GM18508 (cell line): ENCODE measurements around the gene JAGN1.
"Not testable (repeated sequence)": the region's sequence is repeated elsewhere in the genome, so short reads cannot be mapped to it uniquely, and the experiment has no call there.

Source experiments
- ATAC-seq: cut with Tn5 transposase; IDR thresholded peaks from one replicate; pipeline ENCODE4 v1.9.1; 2021; ENCODE audit warnings: moderate number of reproducible peaks; ENCODE audit not compliant: insufficient read depth, unreplicated experiment

JAGN1 gene

DNA sequence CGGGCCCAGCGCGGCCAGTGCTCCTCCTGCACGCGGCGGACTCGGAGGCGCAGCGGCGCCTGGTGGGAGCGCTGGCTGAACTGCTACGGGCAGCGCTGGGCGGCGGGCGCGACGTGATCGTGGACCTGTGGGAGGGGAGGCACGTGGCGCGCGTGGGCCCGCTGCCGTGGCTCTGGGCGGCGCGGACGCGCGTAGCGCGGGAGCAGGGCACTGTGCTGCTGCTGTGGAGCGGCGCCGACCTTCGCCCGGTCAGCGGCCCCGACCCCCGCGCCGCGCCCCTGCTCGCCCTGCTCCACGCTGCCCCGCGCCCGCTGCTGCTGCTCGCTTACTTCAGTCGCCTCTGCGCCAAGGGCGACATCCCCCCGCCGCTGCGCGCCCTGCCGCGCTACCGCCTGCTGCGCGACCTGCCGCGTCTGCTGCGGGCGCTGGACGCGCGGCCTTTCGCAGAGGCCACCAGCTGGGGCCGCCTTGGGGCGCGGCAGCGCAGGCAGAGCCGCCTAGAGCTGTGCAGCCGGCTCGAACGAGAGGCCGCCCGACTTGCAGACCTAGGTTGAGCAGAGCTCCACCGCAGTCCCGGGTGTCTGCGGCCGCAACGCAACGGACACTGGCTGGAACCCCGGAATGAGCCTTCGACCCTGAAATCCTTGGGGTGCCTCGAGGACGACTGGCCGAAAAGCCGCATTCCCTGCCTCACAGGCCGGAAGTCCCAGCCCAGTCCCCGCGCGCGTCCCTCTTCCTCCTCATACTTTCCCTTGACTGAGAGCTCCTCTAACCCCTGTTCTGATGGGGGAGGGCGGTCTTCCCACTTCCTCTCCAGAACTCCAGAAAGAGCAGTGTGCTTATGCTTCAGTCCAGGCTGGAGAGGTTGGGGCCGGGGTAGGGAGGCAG, 25.1 kb downstream of the JAGN1 start:
- no peak for ATAC-seq

DNA sequence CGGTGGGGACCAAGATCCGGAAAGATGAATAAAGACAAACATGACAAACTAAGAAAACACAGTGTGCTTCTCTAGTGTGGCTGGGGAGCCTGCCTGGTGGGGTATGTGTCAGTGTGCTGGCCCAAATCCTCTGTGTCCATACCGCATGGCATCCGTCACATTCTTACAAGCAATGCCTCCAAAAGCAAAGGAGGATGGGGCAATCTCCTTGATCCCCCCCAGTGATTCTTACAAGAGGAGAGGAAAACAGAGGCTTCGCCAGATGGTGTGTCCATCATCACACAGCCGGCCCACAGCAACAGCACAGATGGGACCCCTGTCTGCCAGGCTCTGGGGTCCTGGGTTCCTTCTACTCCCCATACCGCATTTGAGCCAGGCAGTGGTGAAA, 25.9 kb downstream of the JAGN1 start:
- ATAC-seq, result no peak

DNA sequence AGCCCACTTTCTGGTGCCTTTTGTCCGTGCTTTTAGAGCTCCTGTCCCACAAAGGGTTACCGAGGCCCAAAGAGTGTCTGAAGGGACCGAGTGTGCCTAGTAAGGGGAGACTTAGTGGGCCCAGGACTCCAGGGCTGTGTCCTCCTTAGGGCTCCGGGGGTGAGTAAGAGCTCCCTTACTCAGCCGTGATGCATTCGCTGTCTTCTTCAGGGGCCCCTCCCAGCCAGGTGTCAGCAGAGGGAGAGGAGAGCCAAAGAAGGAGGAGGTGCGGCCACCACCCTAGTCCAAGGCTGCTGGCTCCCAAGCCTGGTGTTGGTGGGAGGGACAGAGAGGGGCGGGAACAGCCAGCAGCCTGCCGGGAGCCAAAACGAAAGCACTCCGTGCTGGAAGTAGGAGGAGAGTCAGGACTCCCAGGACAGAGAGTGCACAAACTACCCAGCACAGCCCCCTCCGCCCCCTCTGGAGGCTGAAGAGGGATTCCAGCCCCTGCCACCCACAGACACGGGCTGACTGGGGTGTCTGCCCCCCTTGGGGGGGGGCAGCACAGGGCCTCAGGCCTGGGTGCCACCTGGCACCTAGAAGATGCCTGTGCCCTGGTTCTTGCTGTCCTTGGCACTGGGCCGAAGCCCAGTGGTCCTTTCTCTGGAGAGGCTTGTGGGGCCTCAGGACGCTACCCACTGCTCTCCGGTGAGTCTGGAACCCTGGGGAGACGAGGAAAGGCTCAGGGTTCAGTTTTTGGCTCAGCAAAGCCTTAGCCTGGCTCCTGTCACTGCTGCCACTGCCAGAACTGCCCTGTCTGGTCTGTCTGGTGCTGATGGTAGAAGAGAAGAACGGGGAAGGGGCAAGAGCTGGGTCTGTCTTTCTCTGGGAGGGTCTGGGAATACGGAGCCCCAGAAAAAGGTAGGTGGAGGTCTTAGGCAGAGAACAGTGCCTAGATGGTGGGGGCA, 26.6 kb downstream of the JAGN1 start, which contains the start of gene IL17RC:
IL17RC (plus strand) TSS at position 365 of the 947 bp plus-strand sequence; CDS start at position 583, 218 bp downstream.
- ATAC-seq, result no peak

DNA sequence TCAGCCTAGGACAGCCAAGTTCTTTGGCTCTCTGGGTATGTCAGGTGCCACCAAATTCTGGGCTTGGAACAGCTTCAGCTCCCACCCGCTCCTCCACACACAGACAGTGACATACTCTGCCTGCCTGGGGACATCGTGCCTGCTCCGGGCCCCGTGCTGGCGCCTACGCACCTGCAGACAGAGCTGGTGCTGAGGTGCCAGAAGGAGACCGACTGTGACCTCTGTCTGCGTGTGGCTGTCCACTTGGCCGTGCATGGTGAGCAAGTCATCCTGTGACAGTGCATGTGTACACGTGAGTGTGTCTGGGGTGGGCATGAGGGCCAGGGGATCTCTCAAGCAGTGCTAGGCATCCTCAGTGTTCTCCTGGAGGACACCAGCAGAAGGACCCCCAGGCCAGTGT, 27.4 kb downstream of the JAGN1 start:
- no peak for ATAC-seq

DNA sequence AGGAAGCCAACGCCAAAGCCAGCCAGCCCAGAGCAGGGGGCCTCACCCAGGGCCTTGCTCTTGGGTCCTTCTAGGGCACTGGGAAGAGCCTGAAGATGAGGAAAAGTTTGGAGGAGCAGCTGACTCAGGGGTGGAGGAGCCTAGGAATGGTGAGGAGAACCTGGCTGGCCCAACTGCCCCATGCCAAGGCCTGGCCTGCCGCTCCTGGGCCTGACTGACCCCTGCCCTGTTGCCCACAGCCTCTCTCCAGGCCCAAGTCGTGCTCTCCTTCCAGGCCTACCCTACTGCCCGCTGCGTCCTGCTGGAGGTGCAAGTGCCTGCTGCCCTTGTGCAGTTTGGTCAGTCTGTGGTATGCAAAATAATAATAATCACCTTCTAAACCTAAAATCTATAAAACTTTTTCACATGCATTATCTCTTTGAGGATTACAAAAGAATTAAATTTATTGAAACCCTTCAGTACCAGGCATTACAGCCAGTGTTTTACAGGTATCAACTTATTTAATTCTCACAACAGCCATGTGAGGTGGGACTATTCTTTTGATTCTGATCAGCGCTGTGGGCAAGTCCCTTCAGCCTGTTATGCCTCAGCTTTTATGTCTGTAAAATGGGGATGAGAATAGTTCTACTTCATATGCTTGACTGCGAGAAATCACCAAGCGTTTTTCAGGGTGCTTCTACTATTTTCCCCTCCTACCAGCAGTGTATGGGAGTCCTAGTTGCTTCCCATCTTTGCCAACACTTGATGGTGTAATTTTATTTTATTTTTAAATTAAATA, 28.0 kb downstream of the JAGN1 start:
- no peak for ATAC-seq

DNA sequence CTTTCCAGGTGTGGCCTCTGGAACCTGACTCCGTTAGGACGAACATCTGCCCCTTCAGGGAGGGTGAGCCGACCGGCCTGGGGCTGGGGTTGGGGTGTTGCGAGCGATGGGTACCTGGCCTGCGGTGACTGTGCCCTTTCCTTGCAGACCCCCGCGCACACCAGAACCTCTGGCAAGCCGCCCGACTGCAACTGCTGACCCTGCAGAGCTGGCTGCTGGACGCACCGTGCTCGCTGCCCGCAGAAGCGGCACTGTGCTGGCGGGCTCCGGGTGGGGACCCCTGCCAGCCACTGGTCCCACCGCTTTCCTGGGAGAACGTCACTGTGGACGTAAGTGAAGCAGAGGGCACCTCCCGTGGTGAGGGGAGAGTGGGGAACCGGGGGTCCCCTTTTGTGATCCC, 37.7 kb downstream of the JAGN1 start:
- ATAC-seq, result no peak

DNA sequence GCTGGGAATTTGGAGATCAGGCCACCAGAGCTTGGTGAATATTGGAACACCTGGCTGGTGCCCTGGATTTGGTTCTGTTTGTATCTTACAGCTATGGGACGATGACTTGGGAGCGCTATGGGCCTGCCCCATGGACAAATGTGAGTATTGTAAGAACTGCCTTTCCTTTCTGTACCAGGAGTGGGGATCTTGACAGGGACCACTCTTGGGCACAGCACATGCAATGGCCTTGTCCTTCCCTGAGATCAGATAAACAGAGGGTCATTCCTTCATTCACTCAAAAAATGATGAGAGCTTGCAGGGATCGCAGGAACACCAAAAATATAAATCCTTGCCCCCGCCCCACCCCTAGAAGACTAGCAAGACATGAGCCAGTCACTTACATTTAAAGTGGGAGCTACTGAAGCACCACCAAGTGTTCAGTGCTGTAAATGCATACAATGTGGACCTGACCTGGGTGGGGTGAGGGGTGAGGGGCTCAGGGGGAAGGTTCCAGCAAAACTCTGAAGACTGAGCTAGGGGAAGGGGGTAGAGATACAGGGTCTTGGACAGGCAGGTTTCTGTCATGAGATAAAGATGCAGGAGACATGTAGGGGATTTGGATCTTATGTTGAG, 40.5 kb downstream of the JAGN1 start:
- ATAC-seq, result no peak

DNA sequence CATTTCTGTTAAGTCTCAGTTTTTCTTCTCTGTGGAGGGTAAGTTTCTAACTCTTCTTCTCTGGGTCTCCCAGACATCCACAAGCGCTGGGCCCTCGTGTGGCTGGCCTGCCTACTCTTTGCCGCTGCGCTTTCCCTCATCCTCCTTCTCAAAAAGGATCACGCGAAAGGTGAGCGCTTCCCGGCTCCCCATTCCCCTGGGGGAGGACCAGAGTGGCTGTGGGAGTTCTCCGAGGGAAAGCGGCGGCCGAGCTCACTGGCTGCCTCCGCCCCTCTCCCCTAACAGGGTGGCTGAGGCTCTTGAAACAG, 42.1 kb downstream of the JAGN1 start:
- no peak for ATAC-seq

DNA sequence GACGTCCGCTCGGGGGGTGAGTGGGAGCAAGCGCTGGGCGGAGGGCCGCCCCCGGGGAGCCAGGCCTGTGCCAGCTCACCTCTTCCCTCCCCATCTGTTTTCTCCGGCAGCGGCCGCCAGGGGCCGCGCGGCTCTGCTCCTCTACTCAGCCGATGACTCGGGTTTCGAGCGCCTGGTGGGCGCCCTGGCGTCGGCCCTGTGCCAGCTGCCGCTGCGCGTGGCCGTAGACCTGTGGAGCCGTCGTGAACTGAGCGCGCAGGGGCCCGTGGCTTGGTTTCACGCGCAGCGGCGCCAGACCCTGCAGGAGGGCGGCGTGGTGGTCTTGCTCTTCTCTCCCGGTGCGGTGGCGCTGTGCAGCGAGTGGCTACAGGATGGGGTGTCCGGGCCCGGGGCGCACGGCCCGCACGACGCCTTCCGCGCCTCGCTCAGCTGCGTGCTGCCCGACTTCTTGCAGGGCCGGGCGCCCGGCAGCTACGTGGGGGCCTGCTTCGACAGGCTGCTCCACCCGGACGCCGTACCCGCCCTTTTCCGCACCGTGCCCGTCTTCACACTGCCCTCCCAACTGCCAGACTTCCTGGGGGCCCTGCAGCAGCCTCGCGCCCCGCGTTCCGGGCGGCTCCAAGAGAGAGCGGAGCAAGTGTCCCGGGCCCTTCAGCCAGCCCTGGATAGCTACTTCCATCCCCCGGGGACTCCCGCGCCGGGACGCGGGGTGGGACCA, 42.6 kb downstream of the JAGN1 start:
- ATAC-seq, result peak; percentile 34

DNA sequence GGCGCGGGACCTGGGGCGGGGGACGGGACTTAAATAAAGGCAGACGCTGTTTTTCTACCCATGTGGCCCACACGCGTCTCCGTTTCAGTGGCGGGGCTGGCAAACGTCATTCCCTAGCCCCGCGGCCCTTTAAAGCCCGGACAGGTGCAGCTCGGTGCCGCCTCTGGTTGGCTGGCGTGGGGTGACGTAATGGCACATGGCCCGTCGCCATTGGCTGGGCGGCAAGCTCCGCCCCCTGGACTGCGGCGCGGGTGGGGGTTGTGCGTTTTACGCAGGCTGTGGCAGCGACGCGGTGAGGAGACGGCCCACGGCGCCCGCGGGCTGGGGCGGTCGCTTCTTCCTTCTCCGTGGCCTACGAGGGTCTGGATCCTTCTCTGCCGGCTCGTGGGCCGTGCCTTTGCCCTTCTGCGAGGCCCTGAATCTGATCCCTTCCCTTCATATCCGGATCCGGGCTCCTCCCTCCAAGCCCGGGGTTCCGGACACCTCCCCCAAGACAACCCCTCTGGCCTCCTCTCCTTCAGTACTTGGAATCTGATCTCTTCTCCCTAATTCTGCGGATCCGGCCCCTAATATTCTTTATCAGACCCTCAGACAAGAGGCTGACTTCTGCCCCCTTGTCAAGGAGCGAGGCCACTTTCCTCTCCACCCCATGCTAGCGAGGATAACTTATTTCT, 43.3 kb downstream of the JAGN1 start, which contains the start of gene CRELD1:
CRELD1 (plus strand) TSS at position 274 of the 674 bp plus-strand sequence. CDS start 605 bp downstream, outside the sequence.
- peak; percentile 73 for ATAC-seq

DNA sequence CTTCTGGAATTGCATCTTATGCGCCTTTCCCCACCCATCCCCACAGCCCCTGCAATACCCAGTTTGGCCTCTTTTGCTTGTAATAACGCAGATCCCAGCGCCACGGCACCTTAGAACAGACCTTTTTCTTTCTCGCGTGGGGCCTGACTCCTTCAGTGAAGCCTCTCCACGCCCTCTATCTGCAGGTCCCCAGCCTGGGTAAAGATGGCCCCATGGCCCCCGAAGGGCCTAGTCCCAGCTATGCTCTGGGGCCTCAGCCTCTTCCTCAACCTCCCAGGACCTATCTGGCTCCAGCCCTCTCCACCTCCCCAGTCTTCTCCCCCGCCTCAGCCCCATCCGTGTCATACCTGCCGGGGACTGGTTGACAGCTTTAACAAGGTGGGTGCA, 43.8 kb downstream of the JAGN1 start:
- no peak for ATAC-seq

DNA sequence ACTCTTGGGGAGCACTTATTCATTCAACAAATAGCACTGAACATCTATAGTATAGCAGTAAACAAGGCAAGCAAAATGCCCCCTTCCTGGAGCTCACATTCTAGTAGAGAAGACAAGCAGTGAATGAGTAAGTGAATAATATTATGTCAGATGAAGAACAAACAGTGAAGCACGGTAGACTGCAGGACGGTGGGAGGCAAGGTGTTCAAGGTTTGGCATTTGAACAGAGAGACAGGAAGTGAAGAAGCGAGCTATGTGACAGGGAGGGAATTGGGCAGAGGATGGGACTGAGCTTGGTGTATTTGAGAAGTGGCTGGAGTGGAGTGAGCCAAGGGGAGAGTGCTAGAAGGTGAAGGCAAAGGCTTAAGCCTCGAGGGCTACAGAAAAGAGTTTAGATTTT, 44.6 kb downstream of the JAGN1 start:
- no peak for ATAC-seq

DNA sequence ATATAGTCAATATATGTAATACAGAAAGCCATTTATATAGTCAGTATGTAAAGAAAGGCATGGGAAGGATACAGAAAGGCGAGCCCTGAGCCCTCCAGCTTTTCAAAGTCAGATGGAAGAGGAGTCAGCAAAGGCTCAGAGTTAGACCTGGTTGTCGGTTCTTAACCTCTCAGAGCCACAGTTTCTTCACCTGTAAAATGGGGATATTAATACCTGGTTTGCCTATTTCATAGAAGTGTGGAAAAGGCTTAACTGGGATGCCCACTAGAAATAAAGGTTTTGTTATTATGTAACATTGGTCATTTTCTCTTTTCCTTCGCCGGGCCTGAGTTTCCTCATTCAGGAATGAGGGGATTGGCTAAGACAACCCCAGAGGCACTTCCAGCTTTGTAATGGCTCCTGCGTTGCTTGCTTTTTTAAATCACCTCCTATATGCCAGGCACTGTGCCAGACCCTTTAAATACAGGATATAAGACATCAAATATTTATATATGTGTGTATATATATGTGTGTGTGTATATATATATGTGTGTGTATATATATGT, 45.6 kb downstream of the JAGN1 start:
- no peak for ATAC-seq

DNA sequence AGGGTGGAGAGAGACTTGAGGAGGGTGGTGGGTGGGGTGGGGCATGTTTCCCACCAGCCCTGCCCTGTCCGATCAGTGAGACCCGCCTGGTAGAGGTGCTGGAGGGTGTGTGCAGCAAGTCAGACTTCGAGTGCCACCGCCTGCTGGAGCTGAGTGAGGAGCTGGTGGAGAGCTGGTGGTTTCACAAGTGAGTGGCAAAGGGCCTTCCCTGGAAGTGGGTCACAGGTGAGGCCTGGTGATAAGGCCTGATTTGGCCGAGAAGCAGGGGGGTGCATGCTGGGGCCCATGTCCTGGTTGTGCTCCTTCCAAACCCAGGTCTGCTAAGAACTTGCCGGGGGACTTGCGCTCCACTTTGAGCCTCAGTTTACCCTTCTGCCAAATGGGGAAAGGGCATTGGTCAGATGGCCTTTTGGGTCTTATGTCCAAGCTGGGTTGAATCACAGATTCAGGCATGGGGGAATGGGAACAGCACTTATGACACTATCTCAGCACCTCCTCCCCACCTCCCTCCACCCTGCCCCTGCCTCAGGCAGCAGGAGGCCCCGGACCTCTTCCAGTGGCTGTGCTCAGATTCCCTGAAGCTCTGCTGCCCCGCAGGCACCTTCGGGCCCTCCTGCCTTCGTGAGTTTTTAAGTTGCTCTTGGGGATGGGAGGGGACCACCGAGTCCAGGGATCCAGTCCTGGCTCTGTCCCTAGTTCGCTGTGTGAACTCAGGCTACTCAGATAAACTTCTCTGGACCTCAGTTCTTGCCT, 47.3 kb downstream of the JAGN1 start:
- ATAC-seq, result no peak

DNA sequence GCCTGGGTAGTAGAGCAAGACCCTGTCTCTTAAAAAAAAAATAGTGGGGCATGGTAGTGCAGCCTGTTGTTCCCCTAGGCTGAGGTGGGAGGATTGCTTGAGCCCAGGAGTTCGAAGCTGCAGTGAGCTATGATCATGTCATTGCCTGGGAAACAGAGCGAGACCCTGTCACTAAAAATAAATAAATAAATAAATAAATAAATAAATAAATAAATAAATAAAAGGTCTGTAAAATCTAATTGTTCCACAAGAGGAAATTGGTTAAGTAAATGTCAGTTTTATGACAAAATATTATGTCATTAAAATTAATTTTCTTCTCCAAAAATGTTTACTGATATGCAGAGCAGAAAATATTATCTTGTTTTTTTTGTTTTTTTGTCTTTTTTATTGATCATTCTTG, 48.6 kb downstream of the JAGN1 start:
- no peak for ATAC-seq

DNA sequence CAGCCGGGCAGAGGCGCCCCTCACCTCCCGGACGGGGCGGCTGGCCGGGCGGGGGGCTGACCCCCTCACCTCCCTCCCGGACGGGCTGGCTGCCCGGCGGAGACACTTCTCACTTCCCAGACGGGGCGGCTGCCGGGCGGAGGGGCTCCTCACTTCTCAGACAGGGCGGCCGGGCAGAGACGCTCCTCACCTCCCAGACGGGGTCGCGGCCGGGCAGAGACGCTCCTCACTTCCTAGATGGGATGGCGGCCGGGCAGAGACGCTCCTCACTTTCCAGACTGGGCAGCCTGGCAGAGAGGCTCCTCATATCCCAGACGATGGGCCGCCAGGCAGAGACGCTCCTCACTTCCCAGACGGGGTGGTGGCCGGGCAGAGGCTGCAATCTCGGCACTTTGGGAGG, 49.5 kb downstream of the JAGN1 start:
- ATAC-seq, result not testable (repeated sequence)

DNA sequence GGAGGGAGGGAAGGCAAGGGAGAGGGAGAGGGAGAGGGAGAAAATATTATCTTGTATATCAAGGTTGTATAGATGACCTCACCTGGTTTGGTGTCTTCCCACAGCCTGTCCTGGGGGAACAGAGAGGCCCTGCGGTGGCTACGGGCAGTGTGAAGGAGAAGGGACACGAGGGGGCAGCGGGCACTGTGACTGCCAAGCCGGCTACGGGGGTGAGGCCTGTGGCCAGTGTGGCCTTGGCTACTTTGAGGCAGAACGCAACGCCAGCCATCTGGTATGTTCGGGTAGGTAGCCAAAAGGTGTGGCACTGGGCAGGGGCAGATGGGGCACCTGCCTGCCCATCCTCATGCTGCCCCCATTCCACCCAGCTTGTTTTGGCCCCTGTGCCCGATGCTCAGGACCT, 50.3 kb downstream of the JAGN1 start:
- no peak for ATAC-seq

DNA sequence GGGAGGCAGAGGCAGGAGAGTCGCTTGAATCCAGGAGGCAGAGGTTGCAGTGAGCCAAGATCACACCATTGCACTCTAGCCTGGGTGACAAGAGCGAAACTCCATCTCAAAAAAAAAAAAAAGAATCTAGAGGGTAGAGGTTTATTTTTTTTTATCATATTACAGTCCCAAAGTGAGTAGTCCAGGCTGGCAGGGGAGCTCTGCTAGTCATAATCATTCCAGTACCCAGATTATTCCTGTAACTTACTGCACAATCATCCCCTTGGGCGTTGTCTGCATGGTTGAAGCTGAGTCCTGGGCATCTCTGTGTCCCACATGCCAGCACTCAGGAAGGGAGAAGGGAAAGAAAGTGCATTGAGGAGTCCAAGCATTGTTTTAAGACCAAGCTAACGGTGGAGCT, 51.8 kb downstream of the JAGN1 start:
- no peak for ATAC-seq
